HCT116 (cell line): ENCODE results near the gene ARHGEF38. TPM values are rescaled to one million over a fixed set of nuclear protein-coding genes. Genes with fewer than 3 reads are reported as not detected.

ENCODE experiments used
- ATAC-seq: fragments of 200-7000 bp; cut with Tn5 transposase; 2 replicates; pipeline ENCODE4 v1.9.1; 2020; ENCODE audit warnings: mild to moderate bottlenecking, moderate library complexity
- BruUV-seq: library from RNA; stranded (reverse); fragments of 400-500 nt; replicated peaks from 2 replicates; lab custom pipeline; 2021; lab: Mats Ljungman, UMichigan
- CTCF ChIA-PET: fragments of 300-600 bp; sonication (Branson Sonifier 250); formaldehyde crosslinking; loops from one replicate; lab custom pipeline; 2021; ENCODE audit warnings: antibody characterized with exemption; lab: Charles Lee
- POLR2A ChIA-PET: fragments of 300-600, 350-600 bp; sonication (Branson Sonifier 250); formaldehyde crosslinking; loops from one replicate; lab custom pipeline; 2021; ENCODE audit warnings: antibody characterized with exemption; lab: Charles Lee
- RAD21 ChIA-PET, 2 experiments: fragments of 300-600 bp; sonication (Branson Sonifier 250); formaldehyde crosslinking; loops; one replicate each; lab custom pipeline; 2023; ENCODE audit warnings: low total read pairs in 2 of 2; ENCODE audit not compliant: uncharacterized antibody in 2 of 2, unreplicated experiment in 2 of 2, low non-redundant PET in 1 of 2; lab: Charles Lee
- DNase-seq: peaks from one replicate; pipeline ENCODE4 v3.0.0-alpha.2; 2010; ENCODE audit warnings: low read depth, low spot score
- H2AFZ ChIP-seq: fragments of 200-600 bp; shearing (Covaris generic), sonication (generic); 2 replicates; pipeline ENCODE4 v1.6.1; 2017; ENCODE audit warnings: low read depth, mixed run types, mixed read lengths, antibody characterized with exemption, low read length; ENCODE audit not compliant: poor library complexity, severe bottlenecking
- H3K27ac ChIP-seq: 2 replicates; pipeline ENCODE4 v1.5.1; 2012; ENCODE audit warnings: low read depth, low read length
- H3K27me3 ChIP-seq: fragments of 200-600 bp; sonication (generic); 2 replicates; pipeline ENCODE4 v1.6.1; 2016; ENCODE audit warnings: mixed run types, low read length, mixed read lengths; ENCODE audit not compliant: insufficient read depth
- H3K36me3 ChIP-seq, 2 experiments: fragments of 200-500 bp in 1 of 2; fragments of 200-600 bp in 1 of 2; sonication (Bioruptor generic) in 1 of 2; sonication (generic) in 1 of 2; 2 replicates each; pipeline versions ENCODE4 v1.5.1 to v1.6.1; 2014 to 2016; ENCODE audit warnings: low read length in 2 of 2, inconsistent platforms in 1 of 2, mixed read lengths in 1 of 2, mixed run types in 1 of 2; ENCODE audit not compliant: insufficient read depth in 2 of 2, control insufficient read depth in 1 of 2
- H3K4me1 ChIP-seq, 2 experiments: fragments of 200-600 bp in 1 of 2; sonication (generic) in 1 of 2; 2 replicates each; pipeline versions ENCODE4 v1.5.1 to v1.6.1; 2012 to 2017; ENCODE audit warnings: low read length in 2 of 2, inconsistent platforms in 1 of 2, mild to moderate bottlenecking in 1 of 2, mixed read lengths in 1 of 2, mixed run types in 1 of 2, moderate library complexity in 1 of 2; ENCODE audit not compliant: insufficient read depth in 2 of 2, control insufficient read depth in 1 of 2
- H3K4me2 ChIP-seq: fragments of 200-600 bp; sonication (generic); 2 replicates; pipeline ENCODE4 v1.6.1; 2017; ENCODE audit warnings: mixed run types, low read length, mixed read lengths
- H3K4me3 ChIP-seq, 2 experiments: fragments of 200-600 bp in 1 of 2; sonication (generic) in 1 of 2; replicated peaks in 1 of 2; 2 replicates each; pipeline ENCODE4 v1.5.1; 2011 to 2016; ENCODE audit warnings: low read length in 2 of 2, control low read depth in 1 of 2, low read depth in 1 of 2, mild to moderate bottlenecking in 1 of 2, mixed read lengths in 1 of 2, mixed run types in 1 of 2
- H3K79me2 ChIP-seq: fragments of 200-600 bp; sonication (generic); 2 replicates; pipeline ENCODE4 v1.6.1; 2017; ENCODE audit warnings: mild to moderate bottlenecking, mixed run types, low read length, moderate library complexity, mixed read lengths; ENCODE audit not compliant: insufficient read depth
- H3K9ac ChIP-seq: fragments of 200-600 bp; sonication (generic); 2 replicates; pipeline ENCODE4 v1.6.1; 2016; ENCODE audit warnings: low read length, mixed read lengths
- H3K9me2 ChIP-seq: fragments of 200-600 bp; sonication (generic), shearing (Covaris generic); 2 replicates; pipeline ENCODE4 v1.6.1; 2017; ENCODE audit warnings: mixed run types, mild to moderate bottlenecking, moderate library complexity; ENCODE audit not compliant: insufficient read depth
- H3K9me3 ChIP-seq, 2 experiments: fragments of 200-500 bp in 1 of 2; fragments of 200-600 bp in 1 of 2; sonication (Bioruptor generic) in 1 of 2; sonication (generic) in 1 of 2; 2 replicates each; pipeline ENCODE4 v1.6.1; 2014 to 2017; ENCODE audit warnings: low read length in 2 of 2, mixed read lengths in 2 of 2, inconsistent platforms in 1 of 2, low read depth in 1 of 2, mild to moderate bottlenecking in 1 of 2, mixed run types in 1 of 2, moderate library complexity in 1 of 2; ENCODE audit not compliant: control insufficient read depth in 1 of 2, insufficient read depth in 1 of 2
- H4K20me1 ChIP-seq: fragments of 200-600 bp; sonication (generic), shearing (Covaris generic); 2 replicates; pipeline ENCODE4 v1.6.1; 2017; ENCODE audit warnings: mixed run types, mild to moderate bottlenecking, moderate library complexity; ENCODE audit not compliant: insufficient read depth
- CTCF ChIP-seq, 3 experiments: fragments of 200-600 bp in 1 of 3; sonication (generic) in 1 of 3; IDR thresholded peaks in 2 of 3; conservative IDR thresholded peaks in 1 of 3; 2 replicates each; pipeline ENCODE4 v1.5.1; 2012 to 2017; ENCODE audit warnings: low read depth in 2 of 3, low read length in 2 of 3, antibody characterized with exemption in 1 of 3, borderline replicate concordance in 1 of 3, control low read depth in 1 of 3, mild to moderate bottlenecking in 1 of 3, mixed read lengths in 1 of 3, mixed run types in 1 of 3, moderate library complexity in 1 of 3; ENCODE audit not compliant: insufficient read depth in 1 of 3
- FOSL1 ChIP-seq: IDR thresholded peaks from 2 replicates; pipeline ENCODE4 v1.6.1; 2012; ENCODE audit warnings: low read depth
- POLR2A ChIP-seq: IDR thresholded peaks from 2 replicates; pipeline ENCODE4 v1.7.0; 2011; ENCODE audit warnings: borderline replicate concordance; ENCODE audit not compliant: insufficient read depth, insufficient read length; ENCODE audit errors: extremely low read depth
- TCF7L2 ChIP-seq: IDR thresholded peaks from 2 replicates; pipeline ENCODE4 v1.7.0; 2011; ENCODE audit warnings: borderline replicate concordance, inconsistent platforms; ENCODE audit not compliant: insufficient read depth, insufficient read length; ENCODE audit errors: extremely low read depth
- ZBTB33 ChIP-seq: IDR thresholded peaks from 2 replicates; pipeline ENCODE4 v1.6.1; 2011; ENCODE audit warnings: mild to moderate bottlenecking, low read length, moderate library complexity; ENCODE audit not compliant: insufficient replicate concordance; ENCODE audit errors: extremely low read depth
- intact Hi-C: fragments of 100-400 bp; cut with micrococcal nuclease; formaldehyde crosslinking; loops from 2 replicates; pipeline ENCODE4 v1.10.0; 2022
- total RNA-seq: library from RNA; stranded (reverse); gene quantifications from one replicate; pipeline ENCODE4 v1.2.1, GENCODE V29; 2021; ENCODE audit not compliant: unreplicated experiment

Gene ARHGEF38
- total RNA-seq, 1 experiment from 2014 or later: not detected

- intact Hi-C loops: no loop called here
- Histone ChIP-seq H2AFZ (no peak overlapping the region), H3K27ac (no peak overlapping the region), H3K9me2 (no peaks in the 10 kb centered on the region), H3K79me2 (no peaks in the 10 kb centered on the region), H3K4me1 (peaks cover 0 to 6% of the 10 kb centered on the region in 2 experiments; a peak in 1 of 4 replicates), H4K20me1 (no peaks in the 10 kb centered on the region), H3K9me3 (no peaks in the 10 kb centered on the region), H3K4me2 (no peak overlapping the region), H3K27me3 (no peaks in the 10 kb centered on the region), H3K36me3 (no peaks in the 10 kb centered on the region), H3K9ac (no peak overlapping the region), H3K4me3 (no peak overlapping the region)
- no TSS peak for BruUV-seq
- POLR2A ChIA-PET: no interaction called here
- CTCF ChIA-PET: no interaction called here
- DNase-seq (no peak), ATAC-seq (no peak)
- RAD21 ChIA-PET: no interaction called here
- TF ChIP-seq FOSL1 (no peak), ZBTB33 (no peak), POLR2A (no peak), TCF7L2 (no peak), CTCF (IDR thresholded peaks at IDR 0.05 in 2 of 3, conservative IDR thresholded peaks at IDR 0.05 in 1 of 3; ENCODE audit: borderline replicate concordance in 1 of 3, insufficient read depth in 1 of 3, low read depth in 2 of 3, low read length in 2 of 3) (no peak)
These were observed 1.8 kb upstream of the ARHGEF38 start for GRCh38 chr4:105550641-105551040.
